HG02981 (cell line): Measurements from ENCODE around the gene AUP1.

ENCODE experiments used
- ATAC-seq: cut with Tn5 transposase; IDR thresholded peaks from one replicate; pipeline ENCODE4 v1.9.1; 2021; ENCODE audit warnings: mild to moderate bottlenecking, moderate library complexity; ENCODE audit not compliant: unreplicated experiment

The AUP1 gene

GRCh38 chr2:74537140-74537539 is 7.6 kb upstream of the AUP1 start:
- ATAC-seq, result no peak

GRCh38 chr2:74536166-74536950 is 6.9 kb upstream of the AUP1 start:
- no peak for ATAC-seq

- no peak for ATAC-seq
Measured at GRCh38 chr2:74535440-74535965, 6.0 kb upstream of the AUP1 start.

GRCh38 chr2:74534411-74534810 is 4.9 kb upstream of the AUP1 start:
- ATAC-seq, result no peak

GRCh38 chr2:74533464-74533863 is 4.0 kb upstream of the AUP1 start:
- no peak for ATAC-seq

- ATAC-seq, result no peak
Measured at GRCh38 chr2:74532222-74532621, 2.7 kb upstream of the AUP1 start.

GRCh38 chr2:74531666-74532065 is 2.2 kb upstream of the AUP1 start:
- no peak for ATAC-seq

- ATAC-seq, result peak; percentile 31
Measured at GRCh38 chr2:74530239-74531187, 1.0 kb upstream of the AUP1 start.

- ATAC-seq, result peak; percentile 1
Measured at GRCh38 chr2:74528600-74529356, 728 bp downstream of the AUP1 start.

GRCh38 chr2:74527741-74528140 is 1.8 kb downstream of the AUP1 start:
- ATAC-seq, result no peak

GRCh38 chr2:74526649-74527230 is 2.8 kb downstream of the AUP1 start:
- ATAC-seq, result no peak

- no peak for ATAC-seq
Measured at GRCh38 chr2:74525717-74526648, 3.5 kb downstream of the AUP1 start, which contains the start of gene DQX1. Gene DQX1, minus strand, starts transcription at chr2:74526231. Its CDS starts 502 bp downstream, at chr2:74525729.

GRCh38 chr2:74524955-74525716 is 4.4 kb downstream of the AUP1 start:
- no peak for ATAC-seq

- ATAC-seq, result no peak
Measured at GRCh38 chr2:74524005-74524404, 5.5 kb downstream of the AUP1 start.

GRCh38 chr2:74522516-74522915 is 7.0 kb downstream of the AUP1 start:
- no peak for ATAC-seq

GRCh38 chr2:74516650-74517049 is 12.9 kb downstream of the AUP1 start:
- ATAC-seq, result no peak

GRCh38 chr2:74515981-74516633 is 13.4 kb downstream of the AUP1 start:
- ATAC-seq, result peak; percentile 57
